GM12878 (cell line): Measurements from ENCODE around the gene FGD5.

Source experiments
- EGR1 ChIP-seq, 2 experiments: IDR thresholded peaks; 1 replicate in 1 of 2; 2 replicates in 1 of 2; pipeline ENCODE4 v1.6.1; 2011 to 2012; ENCODE audit warnings: low read depth in 2 of 2, low read length in 2 of 2, borderline replicate concordance in 1 of 2, mild to moderate bottlenecking in 1 of 2, moderate library complexity in 1 of 2
- FOS ChIP-seq: IDR thresholded peaks from 3 replicates; pipeline ENCODE4 v1.6.1; 2011; ENCODE audit warnings: borderline replicate concordance; ENCODE audit not compliant: insufficient read length; ENCODE audit errors: extremely low read depth
- MYB ChIP-seq: fragments of 150-350 bp; IDR thresholded peaks from 2 replicates; pipeline ENCODE4 v1.6.1; 2014; ENCODE audit warnings: mild to moderate bottlenecking, low read depth, low read length, borderline replicate concordance
- NR2C2 ChIP-seq: IDR thresholded peaks from 2 replicates; pipeline ENCODE4 v1.6.1; 2011; ENCODE audit warnings: borderline replicate concordance, low read depth; ENCODE audit not compliant: control insufficient read depth, insufficient read length
- NRF1 ChIP-seq: conservative IDR thresholded peaks from 2 replicates; pipeline ENCODE4 v1.6.1; 2011; ENCODE audit warnings: mild to moderate bottlenecking, low read depth, low read length, improper control_type of control experiment
- PAX5 ChIP-seq: IDR thresholded peaks from 2 replicates; pipeline ENCODE4 v1.6.1; 2011; ENCODE audit warnings: low read depth, low read length, borderline replicate concordance
- POLR2A ChIP-seq: IDR thresholded peaks from 2 replicates; pipeline ENCODE4 v1.6.1; 2011; ENCODE audit warnings: low read depth, mild to moderate bottlenecking, low read length
- POLR2AphosphoS5 ChIP-seq: IDR thresholded peaks from 2 replicates; pipeline ENCODE4 v1.6.1; 2011; ENCODE audit warnings: mild to moderate bottlenecking, low read length, inconsistent platforms
- RAD21 ChIP-seq: IDR thresholded peaks from 2 replicates; pipeline ENCODE4 v1.6.1; 2011; ENCODE audit warnings: mild to moderate bottlenecking, low read depth, low read length, moderate library complexity; ENCODE audit not compliant: insufficient read depth
- SIX5 ChIP-seq: IDR thresholded peaks from 2 replicates; pipeline ENCODE4 v1.6.1; 2011; ENCODE audit warnings: mild to moderate bottlenecking, low read depth, low read length, moderate library complexity; ENCODE audit not compliant: severe bottlenecking
- SP1 ChIP-seq: IDR thresholded peaks from one replicate; pipeline ENCODE4 v1.6.1; 2011; ENCODE audit warnings: low read depth, low read length
- TF ChIP-seq, protein P1 (sequence below), 3 experiments: IDR thresholded peaks in 2 of 3; conservative IDR thresholded peaks in 1 of 3; 2 replicates each; pipeline ENCODE4 v1.5.1; 2011; ENCODE audit warnings: low read depth in 3 of 3, low read length in 3 of 3, mild to moderate bottlenecking in 3 of 3, control low read depth in 2 of 3, moderate library complexity in 2 of 3, inconsistent platforms in 1 of 3, mixed read lengths in 1 of 3; ENCODE audit not compliant: control insufficient read depth in 2 of 3, insufficient read depth in 1 of 3; ENCODE audit errors: extremely low read depth in 1 of 3
- TF ChIP-seq, protein P2 (sequence below): fragments of 450-650 bp; conservative IDR thresholded peaks from 2 replicates; pipeline ENCODE4 v1.6.1; 2017; ENCODE audit warnings: mild to moderate bottlenecking, moderate library complexity
- TF ChIP-seq, protein P3 (sequence below): IDR thresholded peaks from 2 replicates; pipeline ENCODE4 v1.6.1; 2012; ENCODE audit warnings: low read depth, low read length, improper control_type of control experiment

DNA sequence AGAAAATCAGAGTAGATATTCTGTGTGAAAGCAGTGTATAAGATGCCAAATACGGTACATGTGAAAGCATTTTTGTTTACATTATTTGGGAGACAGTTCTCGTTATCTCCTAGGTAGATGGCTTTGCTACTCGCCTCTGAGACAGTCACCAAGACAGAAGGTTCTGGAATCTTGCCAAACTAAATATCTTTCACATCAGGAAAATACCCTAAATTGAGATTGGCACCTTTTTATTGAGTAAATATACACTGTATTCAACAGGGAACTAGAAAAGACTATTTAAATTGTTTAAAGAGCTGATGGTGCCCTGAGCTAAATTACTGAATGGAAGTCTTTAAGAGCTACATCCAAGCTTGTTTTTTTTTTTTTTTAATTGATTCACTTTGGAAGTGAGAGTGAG is 3.4 kb downstream of the FGD5 start:
- TF ChIP-seq RAD21 (no peak), POLR2A (no peak), SIX5 (no peak), NRF1 (no peak), EGR1 (IDR thresholded peaks at IDR 0.05; ENCODE audit: borderline replicate concordance in 1 of 2, low read depth in 2 of 2, low read length in 2 of 2) (no peak), NR2C2 (no peak), PAX5 (no peak), MYB (no peak), POLR2AphosphoS5 (no peak), SP1 (no peak), FOS (no peak)
- TF ChIP-seq, protein P1, sequence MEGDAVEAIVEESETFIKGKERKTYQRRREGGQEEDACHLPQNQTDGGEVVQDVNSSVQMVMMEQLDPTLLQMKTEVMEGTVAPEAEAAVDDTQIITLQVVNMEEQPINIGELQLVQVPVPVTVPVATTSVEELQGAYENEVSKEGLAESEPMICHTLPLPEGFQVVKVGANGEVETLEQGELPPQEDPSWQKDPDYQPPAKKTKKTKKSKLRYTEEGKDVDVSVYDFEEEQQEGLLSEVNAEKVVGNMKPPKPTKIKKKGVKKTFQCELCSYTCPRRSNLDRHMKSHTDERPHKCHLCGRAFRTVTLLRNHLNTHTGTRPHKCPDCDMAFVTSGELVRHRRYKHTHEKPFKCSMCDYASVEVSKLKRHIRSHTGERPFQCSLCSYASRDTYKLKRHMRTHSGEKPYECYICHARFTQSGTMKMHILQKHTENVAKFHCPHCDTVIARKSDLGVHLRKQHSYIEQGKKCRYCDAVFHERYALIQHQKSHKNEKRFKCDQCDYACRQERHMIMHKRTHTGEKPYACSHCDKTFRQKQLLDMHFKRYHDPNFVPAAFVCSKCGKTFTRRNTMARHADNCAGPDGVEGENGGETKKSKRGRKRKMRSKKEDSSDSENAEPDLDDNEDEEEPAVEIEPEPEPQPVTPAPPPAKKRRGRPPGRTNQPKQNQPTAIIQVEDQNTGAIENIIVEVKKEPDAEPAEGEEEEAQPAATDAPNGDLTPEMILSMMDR (IDR thresholded peaks at IDR 0.05 in 2 of 3, conservative IDR thresholded peaks at IDR 0.05 in 1 of 3; ENCODE audit: control insufficient read depth in 2 of 3, extremely low read depth in 1 of 3, insufficient read depth in 1 of 3, low read depth in 3 of 3, low read length in 3 of 3) = no peak
- TF ChIP-seq, protein P2, sequence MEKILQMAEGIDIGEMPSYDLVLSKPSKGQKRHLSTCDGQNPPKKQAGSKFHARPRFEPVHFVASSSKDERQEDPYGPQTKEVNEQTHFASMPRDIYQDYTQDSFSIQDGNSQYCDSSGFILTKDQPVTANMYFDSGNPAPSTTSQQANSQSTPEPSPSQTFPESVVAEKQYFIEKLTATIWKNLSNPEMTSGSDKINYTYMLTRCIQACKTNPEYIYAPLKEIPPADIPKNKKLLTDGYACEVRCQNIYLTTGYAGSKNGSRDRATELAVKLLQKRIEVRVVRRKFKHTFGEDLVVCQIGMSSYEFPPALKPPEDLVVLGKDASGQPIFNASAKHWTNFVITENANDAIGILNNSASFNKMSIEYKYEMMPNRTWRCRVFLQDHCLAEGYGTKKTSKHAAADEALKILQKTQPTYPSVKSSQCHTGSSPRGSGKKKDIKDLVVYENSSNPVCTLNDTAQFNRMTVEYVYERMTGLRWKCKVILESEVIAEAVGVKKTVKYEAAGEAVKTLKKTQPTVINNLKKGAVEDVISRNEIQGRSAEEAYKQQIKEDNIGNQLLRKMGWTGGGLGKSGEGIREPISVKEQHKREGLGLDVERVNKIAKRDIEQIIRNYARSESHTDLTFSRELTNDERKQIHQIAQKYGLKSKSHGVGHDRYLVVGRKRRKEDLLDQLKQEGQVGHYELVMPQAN = no peak
- TF ChIP-seq, protein P3, sequence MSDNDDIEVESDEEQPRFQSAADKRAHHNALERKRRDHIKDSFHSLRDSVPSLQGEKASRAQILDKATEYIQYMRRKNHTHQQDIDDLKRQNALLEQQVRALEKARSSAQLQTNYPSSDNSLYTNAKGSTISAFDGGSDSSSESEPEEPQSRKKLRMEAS = no peak
